Measurements from ENCODE around the gene YES1.
A peak's percentile ranks its signal among the peaks of the same experiment; 100 is the strongest.

Gene YES1

GRCh38 chr18:741931-742512 lies 70.0 kb downstream of the YES1 start:
- H3K4me2 ChIP-seq (ENCODE audit: low read length, poor library complexity, severe bottlenecking) = no peak overlapping the region
- no peak overlapping the region for H3K18ac ChIP-seq (ENCODE audit: low read depth in 1 of 2, low read length in 2 of 2)
- no peak overlapping the region for H2BK120ac ChIP-seq (ENCODE audit: low read depth, low read length)
- H3K79me1 ChIP-seq (replicated peaks; ENCODE audit: low read length, poor library complexity, severe bottlenecking) = peaks cover 6% of the 10 kb centered on the region
- no peak overlapping the region for H3K4me3 ChIP-seq (ENCODE audit: insufficient read depth in 1 of 2, low read depth in 1 of 2, low read length in 2 of 2)
- H4K8ac ChIP-seq (ENCODE audit: low read length) = no peak overlapping the region
- no peak overlapping the region for H2AFZ ChIP-seq (ENCODE audit: low read depth, low read length)
- H3K4ac ChIP-seq (ENCODE audit: low read depth in 1 of 2, low read length in 2 of 2) = no peak overlapping the region
- H2BK5ac ChIP-seq (ENCODE audit: low read depth, low read length, poor library complexity, severe bottlenecking) = no peak overlapping the region
- no peak overlapping the region for H4K91ac ChIP-seq (ENCODE audit: low read length)
- H3K27ac ChIP-seq (ENCODE audit: low read length, poor library complexity, severe bottlenecking) = no peak overlapping the region
- no peaks in the 10 kb centered on the region for H3K9me3 ChIP-seq (ENCODE audit: control insufficient read depth, low read length)
- no peak overlapping the region for H3K9ac ChIP-seq (ENCODE audit: low read length)
- no peaks in the 10 kb centered on the region for H3K4me1 ChIP-seq (ENCODE audit: control insufficient read depth, insufficient read depth, low read depth, low read length)
- H2AK5ac ChIP-seq (ENCODE audit: low read length, severe bottlenecking) = peak overlapping the region; percentile 65
- H2BK12ac ChIP-seq (ENCODE audit: low read length in 2 of 2) = no peak overlapping the region
- DNase-seq = peak; percentile 63
- no peak overlapping the region for H2BK15ac ChIP-seq (ENCODE audit: low read depth, poor library complexity, severe bottlenecking)
- peaks cover 14 to 77% of the 10 kb centered on the region in 2 experiments for H3K36me3 ChIP-seq (ENCODE audit: control insufficient read depth in 1 of 2, insufficient read depth in 2 of 2, low read depth in 1 of 2, low read length in 2 of 2)
- H3K14ac ChIP-seq (ENCODE audit: low read length in 2 of 2) = no peak overlapping the region
- H3K27me3 ChIP-seq (ENCODE audit: control insufficient read depth in 1 of 2, insufficient read depth in 1 of 2, low read length in 2 of 2) = no peaks in the 10 kb centered on the region
- H3K23ac ChIP-seq (ENCODE audit: low read length in 2 of 2) = no peak overlapping the region

GRCh38 chr18:732371-732770 lies 79.7 kb downstream of the YES1 start:
- Histone ChIP-seq H3K23ac (ENCODE audit: low read length in 2 of 2) (no peak overlapping the region), H4K91ac (ENCODE audit: low read length) (no peak overlapping the region), H2BK12ac (ENCODE audit: low read length in 2 of 2) (no peak overlapping the region), H3K27me3 (ENCODE audit: control insufficient read depth in 1 of 2, insufficient read depth in 1 of 2, low read length in 2 of 2) (no peaks in the 10 kb centered on the region), H3K18ac (ENCODE audit: low read depth in 1 of 2, low read length in 2 of 2) (no peak overlapping the region), H3K4me3 (ENCODE audit: insufficient read depth in 1 of 2, low read depth in 1 of 2, low read length in 2 of 2) (no peak overlapping the region), H3K27ac (ENCODE audit: low read length, poor library complexity, severe bottlenecking) (no peak overlapping the region), H2BK15ac (ENCODE audit: low read depth, poor library complexity, severe bottlenecking) (no peak overlapping the region), H3K9me3 (ENCODE audit: control insufficient read depth, low read length) (no peaks in the 10 kb centered on the region), H3K4me2 (ENCODE audit: low read length, poor library complexity, severe bottlenecking) (no peak overlapping the region), H3K9ac (ENCODE audit: low read length) (no peak overlapping the region), H3K36me3 (ENCODE audit: control insufficient read depth in 1 of 2, insufficient read depth in 2 of 2, low read depth in 1 of 2, low read length in 2 of 2) (peaks cover 19 to 66% of the 10 kb centered on the region in 2 experiments), H2AFZ (ENCODE audit: low read depth, low read length) (no peak overlapping the region), H3K4ac (ENCODE audit: low read depth in 1 of 2, low read length in 2 of 2) (no peak overlapping the region), H3K79me1 (replicated peaks; ENCODE audit: low read length, poor library complexity, severe bottlenecking) (peaks cover 3% of the 10 kb centered on the region), H2AK5ac (ENCODE audit: low read length, severe bottlenecking) (no peak overlapping the region), H2BK120ac (ENCODE audit: low read depth, low read length) (no peak overlapping the region), H4K8ac (ENCODE audit: low read length) (no peak overlapping the region), H3K14ac (ENCODE audit: low read length in 2 of 2) (no peak overlapping the region), H2BK5ac (ENCODE audit: low read depth, low read length, poor library complexity, severe bottlenecking) (no peak overlapping the region), H3K4me1 (ENCODE audit: control insufficient read depth, insufficient read depth, low read depth, low read length) (no peaks in the 10 kb centered on the region)
- DNase-seq = no peak
- WGBS = 100% methylated on average over 2 of the region's 3 CpGs

GRCh38 chr18:731185-731584 lies 80.9 kb downstream of the YES1 start:
- Histone ChIP-seq H2BK15ac (ENCODE audit: low read depth, poor library complexity, severe bottlenecking) (no peak overlapping the region), H3K4me1 (ENCODE audit: control insufficient read depth, insufficient read depth, low read depth, low read length) (no peaks in the 10 kb centered on the region)

DNA sequence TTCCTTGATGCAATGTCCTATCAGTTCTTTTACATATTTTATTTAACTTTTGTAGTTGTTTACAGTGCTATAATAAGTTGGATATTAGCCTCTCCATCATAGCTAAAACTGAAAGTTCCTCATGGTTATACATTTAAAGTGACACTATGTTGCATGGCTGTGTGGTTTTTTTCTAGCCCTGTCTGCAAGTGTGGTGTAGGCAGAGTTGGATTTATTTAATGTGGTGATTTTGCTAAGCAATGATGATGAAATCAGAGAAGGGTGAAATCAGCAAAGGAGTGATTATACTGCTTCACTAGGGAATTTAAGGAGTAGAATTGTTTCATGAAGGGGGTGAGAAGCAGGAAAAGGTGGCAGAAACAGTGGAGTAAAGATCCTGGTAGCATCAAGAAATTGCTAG lies 81.3 kb downstream of the YES1 start:
- Histone ChIP-seq H3K4me1 (ENCODE audit: control insufficient read depth, insufficient read depth, low read depth, low read length) (no peaks in the 10 kb centered on the region), H3K4ac (ENCODE audit: low read depth in 1 of 2, low read length in 2 of 2) (no peak overlapping the region), H3K23ac (ENCODE audit: low read length in 2 of 2) (no peak overlapping the region), H3K79me1 (replicated peaks; ENCODE audit: low read length, poor library complexity, severe bottlenecking) (no peaks in the 10 kb centered on the region), H3K14ac (ENCODE audit: low read length in 2 of 2) (no peak overlapping the region), H3K4me3 (ENCODE audit: insufficient read depth in 1 of 2, low read depth in 1 of 2, low read length in 2 of 2) (no peak overlapping the region), H2AFZ (ENCODE audit: low read depth, low read length) (no peak overlapping the region), H2BK12ac (ENCODE audit: low read length in 2 of 2) (no peak overlapping the region), H2BK15ac (ENCODE audit: low read depth, poor library complexity, severe bottlenecking) (no peak overlapping the region), H3K9me3 (ENCODE audit: control insufficient read depth, low read length) (no peaks in the 10 kb centered on the region), H3K27me3 (ENCODE audit: control insufficient read depth in 1 of 2, insufficient read depth in 1 of 2, low read length in 2 of 2) (no peaks in the 10 kb centered on the region), H3K18ac (ENCODE audit: low read depth in 1 of 2, low read length in 2 of 2) (no peak overlapping the region), H2AK5ac (ENCODE audit: low read length, severe bottlenecking) (no peak overlapping the region), H3K36me3 (ENCODE audit: control insufficient read depth in 1 of 2, insufficient read depth in 2 of 2, low read depth in 1 of 2, low read length in 2 of 2) (peaks cover 13 to 59% of the 10 kb centered on the region in 2 experiments), H3K9ac (ENCODE audit: low read length) (no peak overlapping the region), H2BK120ac (ENCODE audit: low read depth, low read length) (no peak overlapping the region), H4K91ac (ENCODE audit: low read length) (no peak overlapping the region), H3K4me2 (ENCODE audit: low read length, poor library complexity, severe bottlenecking) (no peak overlapping the region), H2BK5ac (ENCODE audit: low read depth, low read length, poor library complexity, severe bottlenecking) (no peak overlapping the region), H4K8ac (ENCODE audit: low read length) (no peak overlapping the region), H3K27ac (ENCODE audit: low read length, poor library complexity, severe bottlenecking) (no peak overlapping the region)
- DNase-seq = no peak

More at GRCh38 chr18:731185-731584, 80.9 kb downstream of the YES1 start:
- Histone ChIP-seq H3K4me2 (ENCODE audit: low read length, poor library complexity, severe bottlenecking) (no peak overlapping the region), H2AFZ (ENCODE audit: low read depth, low read length) (no peak overlapping the region), H2BK120ac (ENCODE audit: low read depth, low read length) (no peak overlapping the region), H3K4ac (ENCODE audit: low read depth in 1 of 2, low read length in 2 of 2) (no peak overlapping the region), H2AK5ac (ENCODE audit: low read length, severe bottlenecking) (no peak overlapping the region), H2BK5ac (ENCODE audit: low read depth, low read length, poor library complexity, severe bottlenecking) (no peak overlapping the region), H3K79me1 (replicated peaks; ENCODE audit: low read length, poor library complexity, severe bottlenecking) (peaks cover 2% of the 10 kb centered on the region), H3K9ac (ENCODE audit: low read length) (no peak overlapping the region), H3K27me3 (ENCODE audit: control insufficient read depth in 1 of 2, insufficient read depth in 1 of 2, low read length in 2 of 2) (no peaks in the 10 kb centered on the region), H3K27ac (ENCODE audit: low read length, poor library complexity, severe bottlenecking) (no peak overlapping the region), H4K8ac (ENCODE audit: low read length) (no peak overlapping the region), H3K18ac (ENCODE audit: low read depth in 1 of 2, low read length in 2 of 2) (no peak overlapping the region), H3K4me3 (ENCODE audit: insufficient read depth in 1 of 2, low read depth in 1 of 2, low read length in 2 of 2) (no peak overlapping the region), H3K36me3 (ENCODE audit: control insufficient read depth in 1 of 2, insufficient read depth in 2 of 2, low read depth in 1 of 2, low read length in 2 of 2) (peaks cover 18 to 61% of the 10 kb centered on the region in 2 experiments), H3K23ac (ENCODE audit: low read length in 2 of 2) (no peak overlapping the region), H2BK12ac (ENCODE audit: low read length in 2 of 2) (no peak overlapping the region), H3K14ac (ENCODE audit: low read length in 2 of 2) (no peak overlapping the region), H4K91ac (ENCODE audit: low read length) (no peak overlapping the region), H3K9me3 (ENCODE audit: control insufficient read depth, low read length) (no peaks in the 10 kb centered on the region)
- DNase-seq = no peak
